Daoy (cell line): Measurements from ENCODE around the gene CDK5RAP2. TPM values are rescaled to one million over a fixed set of nuclear protein-coding genes. Genes with fewer than 3 reads are reported as not detected.

Experiments used
- DNase-seq: peaks from one replicate; pipeline ENCODE4 v3.0.0-alpha.2; 2015; ENCODE audit warnings: low read depth
- total RNA-seq: library from RNA; depleted of rRNA; stranded (reverse); fragments of >200 nt; shearing (Covaris generic); gene quantifications from 2 replicates; pipeline ENCODE4 v1.2.3, GENCODE V29; 2014

The CDK5RAP2 gene
- total RNA-seq, 1 experiment from 2014 or later, result 35.8 TPM

GRCh38 chr9:120403543-120403856 lies 176.5 kb downstream of the CDK5RAP2 start:
- DNase-seq, result no peak

DNA sequence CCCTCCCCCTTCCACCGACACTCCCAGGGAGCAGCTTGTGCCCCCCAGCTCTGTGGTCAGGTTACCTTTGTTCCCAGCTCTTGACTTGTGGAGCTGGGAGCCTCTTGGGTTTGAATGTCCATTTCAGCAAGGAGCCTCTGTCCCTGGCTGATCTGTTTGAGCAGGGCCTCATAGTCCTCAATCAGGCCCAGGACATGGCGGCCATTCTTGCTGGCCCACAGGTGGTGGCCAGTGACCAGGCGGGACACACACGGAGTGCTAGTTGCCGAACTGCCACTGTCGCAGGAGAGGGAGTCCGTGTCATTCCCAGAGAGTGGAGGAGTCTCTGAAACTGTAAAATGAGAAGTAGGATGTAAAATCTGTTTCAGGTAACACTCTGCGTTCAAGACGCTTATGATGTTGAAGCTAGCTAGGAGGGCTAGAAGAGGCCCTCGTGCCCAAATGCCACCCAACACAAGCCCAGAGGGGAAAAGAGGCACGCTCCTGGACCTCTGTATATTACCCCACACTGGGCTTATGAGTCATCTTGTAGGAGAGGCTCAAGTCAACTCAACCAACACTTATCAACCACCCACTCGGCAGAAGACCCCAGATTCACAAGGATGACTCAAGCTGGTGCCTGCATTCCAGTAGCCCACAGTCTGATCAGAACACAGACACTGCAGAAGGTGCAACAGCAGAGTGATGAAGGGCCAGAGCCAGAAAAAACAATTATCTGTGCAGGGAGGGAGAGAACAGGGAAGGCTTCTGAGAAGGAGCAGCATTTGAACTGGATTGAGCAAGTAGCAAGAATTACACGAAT lies 177.0 kb downstream of the CDK5RAP2 start:
- peak; percentile 98 for DNase-seq

DNA sequence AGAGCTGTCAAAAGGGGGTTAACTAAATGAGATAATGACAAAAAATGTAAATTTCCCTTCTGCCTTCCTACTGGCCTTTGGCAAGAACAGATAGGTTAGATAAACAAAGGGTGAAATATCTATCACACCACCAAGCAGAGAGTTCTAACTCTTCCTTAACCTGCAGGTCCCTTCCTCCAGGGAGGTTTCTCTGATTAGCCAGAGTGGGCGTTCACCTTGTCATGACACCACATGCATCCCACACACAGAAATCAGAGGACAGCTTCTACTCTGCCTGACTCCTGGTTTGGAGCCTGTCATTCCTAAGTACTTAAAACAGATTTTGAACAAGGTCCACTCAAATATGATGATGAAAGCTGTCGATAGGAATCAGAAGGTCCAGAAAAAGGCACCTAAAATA lies 180.0 kb downstream of the CDK5RAP2 start:
- DNase-seq, result no peak

- no peak for DNase-seq
Observed at GRCh38 chr9:120398286-120398685, 181.7 kb downstream of the CDK5RAP2 start.

DNA sequence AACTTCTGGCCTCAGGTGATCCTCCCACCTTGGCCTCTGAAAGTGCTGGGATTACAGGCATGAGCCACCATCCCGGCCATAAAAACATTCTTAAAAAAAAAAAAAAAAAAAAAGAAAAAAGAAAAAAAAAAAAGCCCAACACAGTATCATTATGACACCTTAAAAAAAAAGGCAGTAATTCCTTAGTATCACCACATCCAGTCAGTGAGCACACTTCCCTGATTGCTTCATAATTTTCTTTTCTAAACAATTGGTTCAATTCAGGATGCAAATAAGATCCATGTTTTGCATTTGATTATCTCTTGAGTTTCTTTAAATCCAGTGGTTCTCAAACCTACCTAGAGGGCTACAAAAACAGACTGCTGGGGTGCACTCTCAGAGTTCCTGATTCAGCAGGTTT lies 182.5 kb downstream of the CDK5RAP2 start:
- no peak for DNase-seq

DNA sequence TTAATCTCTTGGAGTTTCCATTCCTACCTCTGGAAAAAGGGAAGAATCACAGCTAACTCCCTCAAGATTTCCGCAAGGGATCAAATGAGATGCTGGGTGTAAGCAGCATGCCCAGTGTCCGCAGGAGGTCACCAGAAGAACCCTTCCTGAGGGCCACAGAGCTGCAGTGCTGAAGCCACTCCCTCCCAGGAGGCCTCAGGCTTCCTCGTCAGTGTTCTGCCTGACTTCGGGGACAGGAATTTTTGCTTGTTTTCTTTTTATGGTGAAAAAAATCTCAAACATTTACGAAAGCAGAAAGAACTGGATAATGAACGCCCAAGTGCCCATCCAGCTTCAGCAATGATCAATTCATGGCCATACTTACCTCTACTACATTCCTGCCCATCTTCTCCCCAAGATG lies 183.0 kb downstream of the CDK5RAP2 start:
- DNase-seq, result no peak

DNA sequence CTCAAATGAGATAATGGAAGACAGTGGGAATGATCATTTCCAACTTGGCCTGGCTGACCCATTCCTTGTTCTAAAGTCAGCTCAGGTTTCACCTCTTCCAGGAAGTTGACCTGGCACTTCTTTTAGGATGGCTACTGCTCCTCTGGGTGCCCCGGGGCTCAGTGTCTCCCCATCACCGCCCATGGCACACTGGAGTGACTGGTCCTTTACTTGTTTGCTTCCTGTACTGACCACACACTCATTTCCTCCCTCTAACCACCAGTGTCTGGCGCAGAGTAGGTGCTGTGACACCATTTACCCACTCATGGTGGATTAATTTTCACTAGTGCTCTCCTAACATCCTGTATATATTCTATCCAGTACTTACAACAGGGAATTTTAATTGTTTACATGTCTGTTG lies 183.5 kb downstream of the CDK5RAP2 start:
- peak; percentile 36 for DNase-seq

DNA sequence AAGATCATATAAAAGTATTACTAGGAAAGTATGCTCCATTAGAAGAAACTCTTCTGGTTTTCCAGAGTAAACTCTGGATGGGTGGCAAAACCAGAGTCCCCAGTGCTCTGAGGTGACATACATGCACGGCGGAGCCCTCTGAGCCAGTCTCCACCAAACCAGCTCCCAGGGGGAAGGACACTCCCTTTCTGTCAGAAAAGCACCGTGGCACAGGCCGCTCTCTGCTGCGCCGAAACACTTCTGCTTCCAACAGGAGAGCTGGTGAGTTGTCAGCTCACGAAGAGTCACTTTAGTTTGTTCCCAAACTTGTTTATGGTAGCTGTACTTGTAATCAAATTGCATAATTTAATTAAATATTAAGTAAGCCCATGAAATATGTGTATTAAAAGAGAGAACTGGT lies 184.6 kb downstream of the CDK5RAP2 start:
- no peak for DNase-seq

- peak; percentile 97 for DNase-seq
Observed at GRCh38 chr9:120394058-120394669, 185.8 kb downstream of the CDK5RAP2 start.

- DNase-seq, result peak; percentile 92
Observed at GRCh38 chr9:120393386-120394057, 186.4 kb downstream of the CDK5RAP2 start.

DNA sequence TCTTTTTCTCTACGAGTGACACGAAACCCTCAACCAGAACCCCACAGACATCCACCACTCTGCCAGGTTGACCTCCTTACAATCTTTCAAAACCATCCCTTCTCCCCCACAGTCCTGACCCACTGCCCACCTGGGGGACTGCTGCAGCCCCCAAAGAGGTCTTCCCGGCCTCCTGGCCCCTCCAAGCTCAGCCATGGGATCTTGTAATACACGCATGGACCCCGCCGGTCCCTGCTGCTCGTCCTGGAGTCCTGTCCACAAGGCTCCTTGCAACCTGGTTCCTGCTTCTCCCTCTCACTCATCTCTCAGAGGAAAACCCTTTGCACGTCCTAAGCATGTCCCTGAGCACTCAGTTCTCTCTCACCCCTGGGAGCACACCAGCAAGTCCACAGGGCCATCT lies 187.3 kb downstream of the CDK5RAP2 start:
- no peak for DNase-seq

DNA sequence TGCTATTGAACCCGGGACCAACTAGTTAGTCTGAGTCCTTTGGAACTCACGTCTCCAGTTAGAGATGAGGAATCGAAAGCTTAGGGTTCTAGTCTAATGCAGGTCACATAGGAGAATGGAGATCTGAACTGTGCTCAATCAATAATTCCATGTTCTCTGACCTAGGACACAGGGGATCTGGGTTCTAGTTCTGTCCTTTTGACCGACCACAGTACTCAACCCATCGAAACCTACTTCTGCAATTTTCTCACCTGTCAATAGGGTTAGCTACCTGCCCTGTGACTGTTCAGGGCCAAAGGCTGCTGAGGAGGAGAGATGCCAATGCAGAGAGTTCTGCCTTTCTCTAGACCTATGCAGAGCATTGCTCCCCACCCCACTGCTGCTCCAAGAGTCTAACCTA lies 187.7 kb downstream of the CDK5RAP2 start:
- DNase-seq, result no peak

- no peak for DNase-seq
Observed at GRCh38 chr9:120391691-120392090, 188.3 kb downstream of the CDK5RAP2 start.

- DNase-seq, result no peak
Observed at GRCh38 chr9:120390637-120391190, 189.3 kb downstream of the CDK5RAP2 start.

DNA sequence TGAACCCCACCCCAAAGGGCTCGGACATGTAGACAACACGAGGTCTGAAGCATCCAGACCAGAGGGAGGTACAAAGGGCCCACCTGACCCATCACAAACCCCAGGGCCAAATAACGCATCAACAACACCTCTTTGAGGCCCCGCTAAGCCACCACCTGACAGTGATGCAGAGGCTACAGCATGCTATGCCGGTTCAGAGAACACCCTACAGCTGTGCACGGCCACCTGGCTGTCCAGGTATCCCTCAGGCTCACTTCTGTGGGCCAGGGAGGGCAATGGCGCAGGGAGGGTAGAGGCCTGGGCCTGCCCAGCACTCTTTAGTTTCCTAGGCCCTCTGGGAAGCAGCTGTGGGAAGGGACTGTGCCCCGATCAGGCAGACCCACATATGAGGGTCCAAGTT lies 190.1 kb downstream of the CDK5RAP2 start:
- no peak for DNase-seq

- DNase-seq, result no peak
Observed at GRCh38 chr9:120389300-120389699, 190.7 kb downstream of the CDK5RAP2 start.

GRCh38 chr9:120388003-120388855 lies 191.7 kb downstream of the CDK5RAP2 start:
- DNase-seq, result no peak

- DNase-seq, result no peak
Observed at GRCh38 chr9:120387257-120388002, 192.5 kb downstream of the CDK5RAP2 start.

DNA sequence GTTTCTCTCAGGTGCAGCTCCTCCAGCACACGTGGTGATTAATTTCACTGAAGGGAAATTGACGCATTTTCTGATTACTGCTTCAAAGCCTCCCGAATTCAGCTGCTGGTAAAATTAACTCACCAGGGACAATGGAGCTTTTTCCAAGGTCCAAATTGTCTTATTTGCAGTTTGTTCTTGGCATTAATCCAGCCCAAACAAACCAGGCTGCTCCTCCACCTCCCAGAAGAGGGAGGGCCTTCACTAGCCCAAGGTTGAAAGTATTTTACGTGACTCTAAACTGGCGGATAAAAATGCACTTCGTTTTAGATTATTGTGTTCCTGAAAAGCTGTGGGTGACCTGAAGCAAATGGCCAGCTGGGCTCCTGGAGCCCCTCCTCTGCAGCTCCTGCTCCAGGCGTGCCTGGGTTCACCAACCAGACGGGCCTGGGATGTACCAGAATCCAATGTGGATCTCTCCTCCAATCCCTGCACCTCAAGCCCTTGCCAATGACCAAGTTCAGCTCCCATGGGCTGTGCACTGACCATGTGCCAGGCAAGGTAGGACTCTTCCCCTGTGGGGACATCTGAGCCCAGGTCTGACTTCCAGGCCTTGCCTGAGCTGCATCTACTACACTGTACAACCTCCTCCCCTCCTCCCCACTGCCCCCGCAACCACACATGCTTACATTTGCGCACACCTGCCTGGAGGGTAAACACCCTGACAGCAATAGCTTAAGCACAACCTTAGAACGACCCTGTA lies 193.4 kb downstream of the CDK5RAP2 start:
- DNase-seq, result peak; percentile 63
